Measurements from ENCODE around the gene BTBD2. TPM values are rescaled to one million over a fixed set of nuclear protein-coding genes. Genes with fewer than 3 reads are reported as not detected.

BTBD2 gene
- total RNA-seq, 4 donors from 2014 or later: 52.8 to 137 (median 77.1) TPM

- Histone ChIP-seq H3K27ac (replicated peaks in 1 of 4) (no peak overlapping the region), H3K27me3 (peaks cover 0 to 6% (median 1%) of the 10 kb centered on the region in 4 donors), H3K4me3 (no peak overlapping the region), H3K9me3 (peaks cover 0 to 3% (median 0%) of the 10 kb centered on the region in 4 donors), H3K4me1 (peaks cover 10 to 21% (median 17%) of the 10 kb centered on the region in 4 donors), H3K36me3 (no peaks in the 10 kb centered on the region)
- whole genome bisulfite sequencing: 86% methylated on average over 18 of the region's 24 CpGs
- DNase-seq (ENCODE audit: extremely low spot score): no peak
- no peak for TF ChIP-seq POLR2A (IDR thresholded peaks at IDR 0.05; ENCODE audit: low read depth)
- intact Hi-C loops (cut with DNase I): no loop called here
Measured at GRCh38 chr19:1936916-1937610, 78.5 kb downstream of the BTBD2 start.

GRCh38 chr19:1936430-1936829 lies 79.1 kb downstream of the BTBD2 start:
- Histone ChIP-seq H3K4me3 (no peak overlapping the region), H3K27ac (replicated peaks in 1 of 4) (no peak overlapping the region), H3K36me3 (no peaks in the 10 kb centered on the region), H3K4me1 (peaks cover 10 to 15% (median 15%) of the 10 kb centered on the region in 4 donors), H3K27me3 (peaks cover 0 to 9% (median 3%) of the 10 kb centered on the region in 4 donors), H3K9me3 (peaks cover 0 to 3% (median 0%) of the 10 kb centered on the region in 4 donors)
- TF ChIP-seq EP300 (IDR thresholded peaks at IDR 0.05): no peak
- no peak for TF ChIP-seq POLR2AphosphoS5 (IDR thresholded peaks at IDR 0.05)
- no peak for TF ChIP-seq POLR2A (IDR thresholded peaks at IDR 0.05; ENCODE audit: low read depth)
- TF ChIP-seq CTCF (IDR thresholded peaks at IDR 0.05): no peak
- intact Hi-C loops (cut with DNase I): no loop called here
- WGBS: 92% methylated on average over 3 of the region's 3 CpGs
- no peak for DNase-seq (ENCODE audit: extremely low spot score)

DNA sequence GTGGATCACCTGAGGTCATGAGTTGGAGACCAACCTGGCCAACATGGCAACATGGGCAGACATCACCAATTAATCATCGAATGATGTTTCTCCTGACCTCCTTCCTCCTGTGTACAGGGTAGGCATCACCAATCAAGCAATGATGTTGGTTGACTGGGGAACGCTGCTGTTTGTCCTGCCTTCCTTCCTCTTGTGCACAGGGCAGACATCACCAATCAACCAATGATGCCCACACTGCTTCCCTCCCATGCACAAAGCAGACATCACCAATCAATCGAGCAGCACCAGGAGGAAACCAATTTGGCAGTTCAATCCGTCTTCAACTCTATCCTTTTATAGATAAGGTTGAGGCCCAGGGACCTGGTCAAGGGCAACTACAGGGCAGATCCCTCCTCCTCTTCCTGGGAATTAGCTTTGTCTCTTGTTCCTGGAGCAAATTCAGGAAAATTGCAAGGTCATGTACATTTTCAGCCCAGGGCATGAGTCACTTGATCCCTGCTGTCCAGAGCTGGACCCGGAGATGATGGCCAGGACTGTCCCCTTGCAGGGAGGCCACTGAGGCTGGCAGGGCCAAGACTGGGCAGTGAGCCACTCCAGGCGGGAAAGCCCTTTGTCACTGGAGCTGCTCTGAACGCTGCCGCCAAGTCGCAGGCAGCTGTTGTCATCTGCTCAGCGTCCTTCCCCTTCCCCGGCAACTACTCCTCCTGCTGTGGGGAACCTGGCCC lies 79.9 kb downstream of the BTBD2 start:
- 68% methylated on average over 11 of the region's 11 CpGs for WGBS
- peaks cover 0 to 9% (median 2%) of the 10 kb centered on the region in 4 donors for H3K27me3 ChIP-seq
- H3K4me3 ChIP-seq: no peak overlapping the region
- intact Hi-C loops (cut with DNase I): no loop called here
- H3K27ac ChIP-seq (replicated peaks in 1 of 4): no peak overlapping the region
- no peaks in the 10 kb centered on the region for H3K36me3 ChIP-seq
- peaks cover 0 to 3% (median 0%) of the 10 kb centered on the region in 4 donors for H3K9me3 ChIP-seq
- DNase-seq (ENCODE audit: extremely low spot score): no peak
- peaks cover 10 to 16% (median 15%) of the 10 kb centered on the region in 4 donors for H3K4me1 ChIP-seq
- no peak for TF ChIP-seq EP300 (IDR thresholded peaks at IDR 0.05)

Small RNA genes within 50 kb of the gene (small RNA-seq; reads per million reads assigned to genes)
- 0 reads per million in 3 donors for gene AC007136.1

Other genes with a start within 250 kb of the BTBD2 start
- under 1 TPM; 0.19 to 0.92 (median 0.66) TPM for gene ATP8B3, start 203.4 kb downstream of the BTBD2 start, total RNA-seq
- gene REXO1, start 167.2 kb downstream of the BTBD2 start, total RNA-seq: 10 to 100 TPM; 16.2 to 36.0 (median 26.1) TPM
- gene KLF16, start 152.1 kb downstream of the BTBD2 start, total RNA-seq: 10 to 100 TPM in 1 of 4 donors, 1 to 10 TPM in 3; 2.5 to 10.8 (median 8.5) TPM
- 100 to 1,000 TPM in 2 of 4 donors, 10 to 100 TPM in 2; 89.7 to 125 (median 102) TPM for gene ABHD17A, start 130.2 kb downstream of the BTBD2 start, total RNA-seq
- gene ADAT3, start 110.3 kb downstream of the BTBD2 start, total RNA-seq: 1 to 10 TPM; 3.8 to 5.6 (median 4.4) TPM
- gene SCAMP4, start 110.3 kb downstream of the BTBD2 start, total RNA-seq: 10 to 100 TPM; 26.6 to 76.5 (median 59.3) TPM
- 10 to 100 TPM; 34.1 to 52.6 (median 48.5) TPM for gene CSNK1G2, start 74.5 kb downstream of the BTBD2 start, total RNA-seq
- gene MKNK2, start 35.5 kb upstream of the BTBD2 start, total RNA-seq: 100 to 1,000 TPM; 113 to 267 (median 193) TPM
- 10 to 100 TPM; 43.6 to 85.2 (median 56.3) TPM for gene MOB3A, start 80.6 kb upstream of the BTBD2 start, total RNA-seq
- 1 to 10 TPM; 1.9 to 6.0 (median 3.9) TPM for gene IZUMO4, start 81.2 kb upstream of the BTBD2 start, total RNA-seq
- 100 to 1,000 TPM in 2 of 4 donors, 10 to 100 TPM in 2; 76.0 to 156 (median 93.7) TPM for gene AP3D1, start 135.9 kb upstream of the BTBD2 start, total RNA-seq
- gene DOT1L, start 148.2 kb upstream of the BTBD2 start, total RNA-seq: 10 to 100 TPM; 10.8 to 13.2 (median 12.0) TPM
- gene PLEKHJ1, start 220.6 kb upstream of the BTBD2 start, total RNA-seq: 10 to 100 TPM; 41.9 to 69.8 (median 55.3) TPM
- 10 to 100 TPM; 29.5 to 56.9 (median 35.3) TPM for gene SF3A2, start 221.1 kb upstream of the BTBD2 start, total RNA-seq
- gene AMH, start 233.6 kb upstream of the BTBD2 start, total RNA-seq: 1 to 10 TPM in 3 of 4 donors, under 1 TPM in 1; 0.50 to 3.7 (median 1.3) TPM
- not detected for gene JSRP1, start 240.7 kb upstream of the BTBD2 start, total RNA-seq

Data from esophagus muscularis mucosa (tissue), 4 donors.